HG03095 (cell line): ENCODE data around the gene DBH.

Experiments
- ATAC-seq: cut with Tn5 transposase; IDR thresholded peaks from one replicate; pipeline ENCODE4 v1.9.1; 2021; ENCODE audit warnings: moderate library complexity; ENCODE audit not compliant: unreplicated experiment

DBH gene

DNA sequence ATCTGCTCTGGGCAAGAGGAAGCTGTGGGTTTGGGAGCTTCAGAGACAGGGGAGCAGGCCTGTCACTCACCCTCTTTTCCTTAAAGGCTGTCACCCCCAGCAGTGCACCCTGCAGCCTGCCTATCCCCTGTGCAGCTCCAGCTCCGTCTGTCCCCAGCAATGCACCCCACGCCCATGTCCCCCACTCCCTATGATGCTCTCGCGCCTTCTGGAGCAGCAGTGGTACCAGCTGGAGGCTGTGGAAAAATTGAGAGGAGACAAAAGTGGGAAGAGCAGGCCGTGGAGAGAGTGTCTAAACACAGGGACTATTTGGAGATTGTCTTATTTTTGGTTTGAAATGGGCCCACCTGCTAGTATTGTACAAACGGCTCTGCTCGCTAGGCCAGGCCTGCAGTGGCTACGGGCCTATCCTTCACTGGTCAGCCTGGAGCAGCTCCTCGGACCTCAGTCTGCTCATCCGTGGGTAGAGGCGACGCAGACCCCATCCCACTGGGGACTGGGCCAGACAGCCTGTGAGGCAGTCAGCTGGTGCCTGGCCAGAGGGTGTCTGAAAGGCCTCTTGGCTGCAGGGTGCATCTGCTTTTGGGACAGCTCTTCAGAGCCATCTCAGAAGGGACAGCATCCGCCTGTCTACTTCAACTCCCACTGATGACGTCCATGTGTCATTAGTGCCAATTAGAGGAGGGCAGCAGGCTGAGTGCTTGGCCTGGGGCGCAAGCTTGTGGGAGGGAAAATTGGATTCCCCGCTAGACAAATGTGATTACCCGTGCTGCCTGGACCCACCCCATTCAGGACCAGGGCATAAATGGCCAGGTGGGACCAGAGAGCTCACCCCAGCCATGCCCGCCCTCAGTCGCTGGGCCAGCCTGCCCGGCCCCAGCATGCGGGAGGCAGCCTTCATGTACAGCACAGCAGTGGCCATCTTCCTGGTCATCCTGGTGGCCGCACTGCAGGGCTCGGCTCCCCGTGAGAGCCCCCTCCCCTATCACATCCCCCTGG is at the start of gene DBH:
Gene DBH, plus strand, starts transcription at position 831 of the 999 bp plus-strand sequence. Its CDS starts 9 bp downstream, at position 840.
- no peak for ATAC-seq

DNA sequence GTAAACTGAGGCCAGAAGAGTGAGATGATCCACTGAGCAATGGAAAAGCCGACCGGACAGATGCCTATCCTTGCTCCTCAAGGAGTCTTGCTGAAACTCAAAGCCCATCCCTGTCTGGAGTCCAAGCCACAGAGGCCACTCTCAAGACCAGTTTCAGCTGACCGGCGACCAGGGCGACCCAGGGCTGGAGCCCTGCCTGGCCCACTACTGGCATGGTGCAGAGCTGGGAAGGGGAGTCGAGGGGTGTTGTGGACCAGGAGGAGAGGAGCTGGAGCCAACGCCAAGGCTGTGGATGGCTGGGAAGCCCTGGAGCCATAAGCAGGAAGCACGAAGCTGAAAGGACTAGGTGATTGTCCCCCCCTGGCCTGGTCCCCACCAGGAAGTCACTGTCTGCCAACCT is 49.1 kb upstream of the DBH start:
- ATAC-seq, result no peak

DNA sequence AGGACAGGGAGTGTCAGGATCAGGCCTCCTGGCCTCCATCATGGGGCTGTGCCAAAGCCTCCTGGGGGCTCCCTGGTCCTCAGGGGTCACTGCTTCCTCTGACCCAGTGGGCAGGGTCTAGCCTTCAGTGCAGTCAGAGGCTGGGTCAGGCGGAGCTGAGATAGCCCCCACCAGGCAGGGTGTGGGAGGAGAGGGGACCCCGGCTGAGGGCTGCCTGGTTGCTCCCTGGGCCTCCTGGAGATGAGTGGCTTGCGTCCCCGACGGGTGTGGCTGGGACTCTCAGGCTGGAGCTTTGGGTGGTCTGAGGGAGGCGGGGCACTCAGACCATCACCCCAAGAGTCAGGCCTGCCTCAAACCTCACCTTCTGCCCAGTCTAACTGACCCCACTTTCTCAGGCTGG is 48.7 kb upstream of the DBH start:
- ATAC-seq, result no peak

GRCh38 chr9:133589454-133590227 is 46.5 kb upstream of the DBH start:
- ATAC-seq, result no peak

GRCh38 chr9:133590231-133590855 is 45.8 kb upstream of the DBH start:
- no peak for ATAC-seq

DNA sequence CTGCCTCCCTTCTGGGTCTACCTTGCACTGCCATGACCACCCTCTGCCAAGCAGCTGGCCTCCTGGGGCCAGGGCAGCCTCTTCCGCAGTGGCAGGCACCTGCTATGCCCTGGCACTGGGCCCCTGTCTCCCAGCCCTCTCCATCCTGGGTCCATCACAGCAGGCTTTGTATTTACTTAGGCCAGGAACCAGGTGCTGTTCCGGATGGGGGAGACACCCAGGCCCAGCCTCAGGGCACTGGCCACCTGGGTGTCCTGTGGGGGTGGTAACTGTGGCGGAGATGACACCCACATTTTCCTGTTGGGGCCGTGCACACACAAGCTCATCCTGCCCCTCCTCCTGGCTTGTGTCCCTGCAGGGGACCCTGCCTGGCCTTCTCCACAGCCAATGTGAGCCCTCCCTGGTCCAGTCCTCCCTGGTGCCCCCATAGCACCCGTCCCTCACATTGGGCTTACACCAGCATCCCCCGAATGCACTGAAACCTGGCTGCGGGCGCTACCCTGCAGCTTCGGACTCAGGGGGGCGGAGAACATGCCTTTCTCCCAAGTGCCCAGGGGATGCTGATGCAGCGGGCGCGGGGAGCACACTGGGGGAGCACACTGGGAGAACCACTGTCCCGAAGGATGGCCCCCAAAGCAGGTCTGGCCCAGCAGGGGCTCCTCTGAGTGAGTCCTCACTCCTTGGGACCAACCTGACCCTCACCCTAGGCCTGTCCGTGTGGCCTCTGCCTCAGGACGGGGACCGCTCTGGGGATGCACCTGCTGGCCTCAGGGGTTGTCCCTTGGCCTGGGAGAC is 44.9 kb upstream of the DBH start:
- no peak for ATAC-seq

DNA sequence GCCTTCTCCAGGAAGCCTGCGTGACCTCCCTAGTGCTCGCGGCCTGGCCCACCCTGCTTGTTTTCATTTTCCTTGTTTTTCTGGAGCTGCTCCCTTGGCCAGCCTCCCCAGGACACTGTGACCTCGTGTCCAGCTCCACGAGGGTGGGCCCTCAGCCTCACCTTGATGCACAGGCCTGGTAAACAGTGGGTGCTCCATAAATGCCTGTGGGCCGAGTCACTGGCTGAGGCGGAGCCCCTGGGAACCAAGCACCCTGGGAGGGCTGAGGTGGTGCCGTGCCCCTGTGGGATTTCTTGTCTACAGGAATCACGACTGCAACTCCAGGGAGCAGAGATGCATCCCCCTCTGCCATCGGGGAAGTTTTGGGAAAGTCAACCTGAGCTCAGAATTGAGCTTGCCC is 44.2 kb upstream of the DBH start:
- no peak for ATAC-seq

- ATAC-seq, result no peak
These were observed 43.3 kb upstream of the DBH start for GRCh38 chr9:133592731-133593409.

- no peak for ATAC-seq
These were observed 42.4 kb upstream of the DBH start for GRCh38 chr9:133593587-133594253.

- ATAC-seq, result no peak
These were observed 41.9 kb upstream of the DBH start for GRCh38 chr9:133594310-133594709.

GRCh38 chr9:133595910-133596309 is 40.3 kb upstream of the DBH start:
- no peak for ATAC-seq

- ATAC-seq, result no peak
These were observed 38.7 kb upstream of the DBH start for GRCh38 chr9:133597316-133597957.

GRCh38 chr9:133598978-133599377 is 37.2 kb upstream of the DBH start:
- ATAC-seq, result no peak

GRCh38 chr9:133599470-133600173 is 36.5 kb upstream of the DBH start:
- ATAC-seq, result no peak

DNA sequence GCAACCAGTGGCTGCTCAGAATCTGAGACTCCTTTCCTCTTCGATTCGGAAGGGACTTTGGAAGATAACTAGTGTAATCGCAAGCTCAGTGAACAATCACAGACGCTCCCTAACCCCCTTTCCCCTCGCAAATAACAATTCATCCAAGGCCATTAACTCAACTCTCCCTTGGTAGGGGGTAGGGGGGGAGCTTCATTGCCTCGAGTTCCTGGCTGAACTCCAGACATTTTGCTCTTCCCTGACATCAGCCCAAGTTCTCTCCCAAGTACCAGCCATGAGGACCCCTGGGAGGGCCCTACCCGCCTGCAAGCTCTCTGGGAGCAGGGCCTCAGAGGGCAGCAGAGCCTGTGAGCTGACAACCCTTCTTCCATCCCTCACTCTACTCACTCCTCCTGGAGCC is 35.4 kb upstream of the DBH start:
- no peak for ATAC-seq

DNA sequence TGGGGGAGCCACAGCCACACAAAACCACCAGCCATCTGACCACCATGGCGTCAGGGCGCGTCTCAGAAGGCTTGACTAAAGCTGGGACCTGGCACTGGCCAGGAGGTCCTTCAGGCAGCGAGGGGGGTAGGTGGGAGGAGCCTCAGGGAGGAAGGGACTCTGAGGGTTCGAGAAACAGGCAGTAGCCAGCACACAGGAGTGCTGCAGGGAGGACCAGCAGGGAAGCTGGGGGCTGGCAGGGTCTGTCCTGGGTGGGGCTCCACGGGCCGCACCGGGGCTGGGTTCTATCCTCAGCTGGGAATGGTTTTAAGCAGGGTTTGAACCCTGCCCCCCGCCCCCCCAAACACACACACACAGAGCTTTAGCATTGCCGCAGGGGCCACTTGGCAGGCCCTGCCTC is 34.4 kb upstream of the DBH start:
- no peak for ATAC-seq

DNA sequence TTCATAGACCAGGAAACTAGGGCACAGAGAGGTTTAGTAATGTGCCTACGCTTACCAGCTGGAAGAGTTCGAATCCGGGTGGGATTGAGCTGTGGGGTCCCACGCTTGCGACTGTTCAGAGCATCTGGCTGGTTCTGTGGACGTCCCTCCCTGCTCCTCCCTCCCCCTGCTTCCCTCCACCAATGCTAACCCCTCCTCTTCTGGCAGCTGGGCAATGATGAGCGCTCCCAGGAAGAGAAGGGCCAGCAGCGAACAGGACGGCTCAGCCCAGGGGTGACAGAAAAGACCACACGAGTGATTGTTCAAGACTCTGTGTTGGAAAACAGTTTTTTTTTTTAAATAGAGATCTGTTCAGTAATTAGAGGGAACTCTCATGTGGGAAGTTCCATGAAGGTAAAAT is 33.9 kb upstream of the DBH start:
- no peak for ATAC-seq

DNA sequence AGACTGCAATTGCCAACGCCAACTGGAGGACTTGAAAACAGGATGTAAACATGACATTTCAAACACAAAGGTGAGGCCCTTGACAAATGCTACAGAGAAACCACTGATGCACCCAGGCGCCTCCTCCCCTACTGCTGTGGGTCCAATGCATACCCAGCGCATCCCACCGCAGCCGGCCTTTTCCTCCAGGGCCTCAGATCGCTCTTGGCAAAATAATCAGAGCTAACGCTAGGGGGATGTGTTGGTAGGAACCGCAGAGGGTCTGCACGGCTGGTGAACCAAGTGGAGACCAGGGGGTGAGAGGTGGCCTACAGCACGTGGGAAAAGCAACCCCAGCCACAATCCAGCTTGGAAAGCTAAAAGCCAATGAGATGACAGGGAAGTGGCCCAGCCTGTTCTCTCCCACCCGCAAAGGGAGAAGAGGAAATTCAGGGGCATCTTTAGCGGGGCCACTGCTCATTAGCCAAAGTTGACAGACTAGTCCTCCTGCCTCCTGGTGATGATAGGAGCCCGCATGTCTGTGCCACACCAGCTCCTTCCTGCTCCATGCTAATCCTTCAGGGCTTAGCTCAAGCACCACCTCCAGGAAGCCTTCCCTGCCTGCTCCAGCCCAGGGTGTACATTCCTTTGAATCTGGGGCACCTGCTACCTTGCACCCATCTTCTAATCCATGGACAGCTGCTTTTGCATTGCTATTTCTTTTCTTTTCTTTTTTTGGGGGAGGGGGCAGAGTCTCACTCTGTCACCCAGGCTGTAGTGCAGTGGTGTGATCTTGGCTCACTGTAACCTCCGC is 32.8 kb upstream of the DBH start:
- ATAC-seq, result no peak
